Neural cell (in vitro differentiated cells): ENCODE data around the gene SERPINB10. TPM values are rescaled to one million over a fixed set of nuclear protein-coding genes. Genes with fewer than 3 reads are reported as not detected.
"Not testable (repeated sequence)": the region's sequence is repeated elsewhere in the genome, so short reads cannot be mapped to it uniquely, and the experiment has no call there.

Experiments used
- H2AFZ ChIP-seq: fragments of 200-600, 300-800 bp; sonication (generic), shearing (Covaris generic); 2 replicates; pipeline ENCODE4 v1.6.0; 2014; ENCODE audit warnings: low read depth, mild to moderate bottlenecking, antibody characterized with exemption, low read length, moderate library complexity
- H3F3A ChIP-seq: fragments of 200-600 bp; shearing (Covaris generic); 2 replicates; pipeline ENCODE4 v1.6.1; 2016; ENCODE audit warnings: mild to moderate bottlenecking, moderate library complexity, mixed read lengths, antibody characterized with exemption, low read length; ENCODE audit not compliant: insufficient read depth, poor library complexity, severe bottlenecking
- H3K27ac ChIP-seq: fragments of 200-600, 300-800 bp; sonication (generic), shearing (Covaris generic); 2 replicates; pipeline ENCODE4 v1.5.1; 2014; ENCODE audit warnings: mild to moderate bottlenecking, low read length, moderate library complexity
- H3K27me3 ChIP-seq: fragments of 300-800, 200-600 bp; sonication (generic), shearing (Covaris generic); 2 replicates; pipeline ENCODE4 v1.6.0; 2014; ENCODE audit warnings: mild to moderate bottlenecking, low read depth, low read length, moderate library complexity; ENCODE audit not compliant: insufficient read depth
- H3K36me3 ChIP-seq: fragments of 300-800, 200-600 bp; sonication (generic), shearing (Covaris generic); 2 replicates; pipeline ENCODE4 v1.5.1; 2014; ENCODE audit warnings: mild to moderate bottlenecking, antibody characterized with exemption, low read length, moderate library complexity; ENCODE audit not compliant: insufficient read depth
- H3K4me2 ChIP-seq: fragments of 300-800, 200-600 bp; sonication (generic), shearing (Covaris generic); 2 replicates; pipeline ENCODE4 v1.6.0; 2014; ENCODE audit warnings: mild to moderate bottlenecking, low read length
- H3K4me3 ChIP-seq: fragments of 300-800, 200-600 bp; sonication (generic), shearing (Covaris generic); 2 replicates; pipeline ENCODE4 v1.5.1; 2014; ENCODE audit warnings: mild to moderate bottlenecking, low read length, moderate library complexity
- H3K79me2 ChIP-seq: fragments of 200-600 bp; shearing (Covaris generic); replicated peaks from 2 replicates; pipeline ENCODE4 v1.6.0; 2014; ENCODE audit warnings: mild to moderate bottlenecking, low read length, moderate library complexity; ENCODE audit not compliant: insufficient read depth
- H3K9ac ChIP-seq: fragments of 300-800, 200-600 bp; sonication (generic), shearing (Covaris generic); 2 replicates; pipeline ENCODE4 v1.6.1; 2016; ENCODE audit warnings: mild to moderate bottlenecking, low read length, mixed read lengths
- H3K9me2 ChIP-seq: fragments of 200-600 bp; shearing (Covaris generic); 2 replicates; pipeline ENCODE4 v1.6.1; 2016; ENCODE audit warnings: mild to moderate bottlenecking, low read length, mixed read lengths; ENCODE audit not compliant: insufficient read depth
- H3K9me3 ChIP-seq: fragments of 200-600, 300-800 bp; sonication (generic), shearing (Covaris generic); 2 replicates; pipeline ENCODE4 v1.6.1; 2016; ENCODE audit warnings: mild to moderate bottlenecking, mixed run types, low read length, moderate library complexity, mixed read lengths
- H4K20me1 ChIP-seq: fragments of 200-600 bp; shearing (Covaris generic); 2 replicates; pipeline ENCODE4 v1.6.1; 2016; ENCODE audit warnings: mild to moderate bottlenecking, mixed run types; ENCODE audit not compliant: insufficient read depth
- CTCF ChIP-seq: fragments of 450-650 bp; IDR thresholded peaks from 2 replicates; pipeline ENCODE4 v1.5.1; 2014; ENCODE audit warnings: antibody characterized with exemption, mild to moderate bottlenecking, moderate library complexity; ENCODE audit not compliant: poor library complexity, severe bottlenecking
- EP300 ChIP-seq: fragments of 450-650 bp; conservative IDR thresholded peaks from 2 replicates; pipeline ENCODE4 v1.6.1; 2014; ENCODE audit warnings: antibody characterized with exemption, mild to moderate bottlenecking, moderate library complexity; ENCODE audit not compliant: poor library complexity, severe bottlenecking
- MXI1 ChIP-seq: fragments of 450-650 bp; conservative IDR thresholded peaks from 2 replicates; pipeline ENCODE4 v1.6.1; 2014; ENCODE audit warnings: antibody characterized with exemption, mild to moderate bottlenecking; ENCODE audit not compliant: poor library complexity, severe bottlenecking
- POLR2AphosphoS5 ChIP-seq: IDR thresholded peaks from 2 replicates; pipeline ENCODE4 v1.6.1; 2012
- REST ChIP-seq: IDR thresholded peaks from 2 replicates; pipeline ENCODE4 v1.6.1; 2012; ENCODE audit warnings: borderline replicate concordance
- SMC3 ChIP-seq: fragments of 450-650 bp; conservative IDR thresholded peaks from 2 replicates; pipeline ENCODE4 v1.6.1; 2014; ENCODE audit warnings: antibody characterized with exemption, mild to moderate bottlenecking, moderate library complexity; ENCODE audit not compliant: poor library complexity
- TAF1 ChIP-seq: IDR thresholded peaks from 2 replicates; pipeline ENCODE4 v1.6.1; 2012; ENCODE audit warnings: low read depth
- polyA plus RNA-seq: library from polyadenylated mRNA; depleted of rRNA; stranded (reverse); fragments of >200 nt; gene quantifications from 2 replicates; pipeline ENCODE4 v1.2.3, GENCODE V29; 2014

Gene SERPINB10
- polyA plus RNA-seq, 1 donor from 2014 or later, result not detected

- Histone ChIP-seq H3K79me2 (no peaks in the 10 kb centered on the region), H3K9me2 (no peaks in the 10 kb centered on the region), H3K27me3 (no peaks in the 10 kb centered on the region), H3K9me3 (no peaks in the 10 kb centered on the region), H3K36me3 (no peaks in the 10 kb centered on the region), H2AFZ (no peak overlapping the region), H3K4me3 (no peak overlapping the region), H4K20me1 (no peaks in the 10 kb centered on the region), H3K9ac (no peak overlapping the region), H3K4me2 (no peak overlapping the region), H3K27ac (no peak overlapping the region), H3F3A (no peaks in the 10 kb centered on the region)
- no peak for TF ChIP-seq TAF1
- no peak for TF ChIP-seq CTCF
- TF ChIP-seq MXI1, result no peak
- no peak for TF ChIP-seq REST
- TF ChIP-seq POLR2AphosphoS5, result no peak
- TF ChIP-seq SMC3, result no peak
Measured at GRCh38 chr18:63924551-63924950, 16.8 kb downstream of the SERPINB10 start.

- H3K27ac ChIP-seq, result no peak overlapping the region
- no peaks in the 10 kb centered on the region for H3K79me2 ChIP-seq
- no peak overlapping the region for H3K4me2 ChIP-seq
- H3K27me3 ChIP-seq, result no peaks in the 10 kb centered on the region
- H2AFZ ChIP-seq, result no peak overlapping the region
- no peaks in the 10 kb centered on the region for H4K20me1 ChIP-seq
- H3K4me3 ChIP-seq, result no peak overlapping the region
- no peaks in the 10 kb centered on the region for H3K9me3 ChIP-seq
- H3K9me2 ChIP-seq, result no peaks in the 10 kb centered on the region
- H3K9ac ChIP-seq, result no peak overlapping the region
- no peaks in the 10 kb centered on the region for H3F3A ChIP-seq
- H3K36me3 ChIP-seq, result no peaks in the 10 kb centered on the region
- TF ChIP-seq SMC3, result no peak
- no peak for TF ChIP-seq EP300
Measured at GRCh38 chr18:63928331-63928730, 20.6 kb downstream of the SERPINB10 start.

GRCh38 chr18:63929369-63929768 is 21.6 kb downstream of the SERPINB10 start:
- not testable (repeated sequence) for H3K27me3 ChIP-seq, H3K9ac ChIP-seq, H3K27ac ChIP-seq, H3K36me3 ChIP-seq, H3K4me2 ChIP-seq, H3K79me2 ChIP-seq, H3K9me2 ChIP-seq, H4K20me1 ChIP-seq, H3K4me3 ChIP-seq, H2AFZ ChIP-seq, H3K9me3 ChIP-seq, H3F3A ChIP-seq
